ENCODE measurements around the gene PIK3R5. TPM values are rescaled to one million over a fixed set of nuclear protein-coding genes. Genes with fewer than 3 reads are reported as not detected.

Gene PIK3R5
- total RNA-seq, 1 donor from 2014 or later: 0.30 TPM

GRCh38 chr17:8918807-8919465 lies 46.6 kb downstream of the PIK3R5 start:
- Histone ChIP-seq H3K27me3 (ENCODE audit: insufficient read depth, low read length) (no peaks in the 10 kb centered on the region), H3K79me2 (ENCODE audit: insufficient read depth, low read length) (no peaks in the 10 kb centered on the region), H3K9ac (ENCODE audit: low read length) (no peak overlapping the region), H4K20me1 (ENCODE audit: insufficient read depth, low read length) (no peaks in the 10 kb centered on the region), H2AFZ (ENCODE audit: low read depth, low read length) (no peak overlapping the region), H3K4me1 (ENCODE audit: insufficient read depth, low read length) (peaks cover 24% of the 10 kb centered on the region), H3K4me3 (ENCODE audit: insufficient read depth, low read depth, low read length) (no peak overlapping the region), H3K4me2 (ENCODE audit: low read length) (peak overlapping the region; percentile 4), H3K36me3 (ENCODE audit: insufficient read depth, low read length) (no peaks in the 10 kb centered on the region), H3K9me3 (ENCODE audit: insufficient read depth, low read depth, low read length) (no peaks in the 10 kb centered on the region), H3K27ac (ENCODE audit: low read depth, low read length) (no peak overlapping the region)
- no peak overlapping the region for H3K4me3 Mint-ChIP-seq (ENCODE audit: unreplicated experiment)
- FAIRE-seq: no peak
- peaks cover 12% of the 10 kb centered on the region for H3K27me3 Mint-ChIP-seq (ENCODE audit: low read depth, unreplicated experiment)
- TF ChIP-seq EZH2 (IDR thresholded peaks at IDR 0.05; ENCODE audit: insufficient read depth, low read length) (no peak), CTCF (IDR thresholded peaks at IDR 0.05; ENCODE audit: insufficient read depth, low read depth, low read length) (no peak)
- no peaks in the 10 kb centered on the region for H3K36me3 Mint-ChIP-seq (ENCODE audit: low read depth, unreplicated experiment)
- peaks cover 6% of the 10 kb centered on the region for H3K9me3 Mint-ChIP-seq (ENCODE audit: unreplicated experiment)
- peaks cover 13% of the 10 kb centered on the region for H3K4me1 Mint-ChIP-seq (ENCODE audit: low read depth, unreplicated experiment)
- peak; percentile 52 for DNase-seq (ENCODE audit: low read depth)
- H3K27ac Mint-ChIP-seq (ENCODE audit: unreplicated experiment): no peak overlapping the region

GRCh38 chr17:8916466-8916865 lies 49.0 kb downstream of the PIK3R5 start:
- H3K36me3 Mint-ChIP-seq (ENCODE audit: low read depth, unreplicated experiment): no peaks in the 10 kb centered on the region
- DNase-seq (ENCODE audit: low read depth) (no peak), FAIRE-seq (no peak)
- peaks cover 6% of the 10 kb centered on the region for H3K4me1 Mint-ChIP-seq (ENCODE audit: low read depth, unreplicated experiment)
- Histone ChIP-seq H4K20me1 (ENCODE audit: insufficient read depth, low read length) (no peaks in the 10 kb centered on the region), H3K4me3 (ENCODE audit: insufficient read depth, low read depth, low read length) (no peak overlapping the region), H3K36me3 (ENCODE audit: insufficient read depth, low read length) (no peaks in the 10 kb centered on the region), H3K9me3 (ENCODE audit: insufficient read depth, low read depth, low read length) (no peaks in the 10 kb centered on the region), H3K27ac (ENCODE audit: low read depth, low read length) (no peak overlapping the region), H3K9ac (ENCODE audit: low read length) (no peak overlapping the region), H3K79me2 (ENCODE audit: insufficient read depth, low read length) (no peaks in the 10 kb centered on the region), H3K27me3 (ENCODE audit: insufficient read depth, low read length) (peaks cover 3% of the 10 kb centered on the region), H2AFZ (ENCODE audit: low read depth, low read length) (no peak overlapping the region), H3K4me2 (ENCODE audit: low read length) (no peak overlapping the region), H3K4me1 (ENCODE audit: insufficient read depth, low read length) (peaks cover 16% of the 10 kb centered on the region)
- no peak overlapping the region for H3K27ac Mint-ChIP-seq (ENCODE audit: unreplicated experiment)
- peaks cover 25% of the 10 kb centered on the region for H3K27me3 Mint-ChIP-seq (ENCODE audit: low read depth, unreplicated experiment)
- peaks cover 5% of the 10 kb centered on the region for H3K9me3 Mint-ChIP-seq (ENCODE audit: unreplicated experiment)
- TF ChIP-seq EZH2 (IDR thresholded peaks at IDR 0.05; ENCODE audit: insufficient read depth, low read length) (no peak), CTCF (IDR thresholded peaks at IDR 0.05; ENCODE audit: insufficient read depth, low read depth, low read length) (no peak)
- H3K4me3 Mint-ChIP-seq (ENCODE audit: unreplicated experiment): no peak overlapping the region

- H3K36me3 Mint-ChIP-seq (ENCODE audit: low read depth, unreplicated experiment): no peaks in the 10 kb centered on the region
- Histone ChIP-seq H3K4me2 (ENCODE audit: low read length) (no peak overlapping the region), H3K27me3 (ENCODE audit: insufficient read depth, low read length) (peaks cover 3% of the 10 kb centered on the region), H3K4me1 (ENCODE audit: insufficient read depth, low read length) (peaks cover 16% of the 10 kb centered on the region), H4K20me1 (ENCODE audit: insufficient read depth, low read length) (no peaks in the 10 kb centered on the region), H3K9ac (ENCODE audit: low read length) (no peak overlapping the region), H3K79me2 (ENCODE audit: insufficient read depth, low read length) (no peaks in the 10 kb centered on the region), H3K36me3 (ENCODE audit: insufficient read depth, low read length) (no peaks in the 10 kb centered on the region), H2AFZ (ENCODE audit: low read depth, low read length) (no peak overlapping the region), H3K4me3 (ENCODE audit: insufficient read depth, low read depth, low read length) (no peak overlapping the region), H3K27ac (ENCODE audit: low read depth, low read length) (no peak overlapping the region), H3K9me3 (ENCODE audit: insufficient read depth, low read depth, low read length) (no peaks in the 10 kb centered on the region)
- H3K27me3 Mint-ChIP-seq (ENCODE audit: low read depth, unreplicated experiment): peaks cover 38% of the 10 kb centered on the region
- TF ChIP-seq CTCF (IDR thresholded peaks at IDR 0.05; ENCODE audit: insufficient read depth, low read depth, low read length) (no peak), EZH2 (IDR thresholded peaks at IDR 0.05; ENCODE audit: insufficient read depth, low read length) (no peak)
- no peak for DNase-seq (ENCODE audit: low read depth)
- no peak overlapping the region for H3K4me3 Mint-ChIP-seq (ENCODE audit: unreplicated experiment)
- peak overlapping the region; percentile 27 for H3K27ac Mint-ChIP-seq (ENCODE audit: unreplicated experiment)
- H3K4me1 Mint-ChIP-seq (ENCODE audit: low read depth, unreplicated experiment): peaks cover 6% of the 10 kb centered on the region
- peaks cover 7% of the 10 kb centered on the region for H3K9me3 Mint-ChIP-seq (ENCODE audit: unreplicated experiment)
- no peak for FAIRE-seq
These were observed 51.0 kb downstream of the PIK3R5 start for GRCh38 chr17:8914554-8914953.

Data from astrocyte (in vitro differentiated cells and primary cell).